Ovary (tissue), 9 donors: ENCODE results near the gene ABLIM2. TPM values are rescaled to one million over a fixed set of nuclear protein-coding genes. Genes with fewer than 3 reads are reported as not detected.

ENCODE experiments used
- DNase-seq, 5 donors: peaks; one replicate each; pipeline ENCODE4 v3.0.0-alpha.2; 2019 to 2020
- H3K27ac ChIP-seq, 2 donors: fragments of 200-600 bp; one replicate each; pipeline versions ENCODE4 v1.5.1 to v1.8.0; 2019 to 2022
- H3K27me3 ChIP-seq: fragments of 200-600 bp; one replicate; pipeline ENCODE4 v1.8.0; 2022
- H3K36me3 ChIP-seq: fragments of 200-600 bp; sonication (generic); one replicate; pipeline ENCODE4 v1.5.1; 2019
- H3K4me1 ChIP-seq: one replicate; pipeline ENCODE4 v1.8.1; 2013; ENCODE audit warnings: mild to moderate bottlenecking, moderate library complexity; ENCODE audit not compliant: insufficient read depth
- H3K4me3 ChIP-seq: fragments of 200-600 bp; sonication (generic); one replicate; pipeline ENCODE4 v1.5.1; 2017
- H3K9me3 ChIP-seq, 2 donors: fragments of 200-600 bp in 1 of 2; sonication (generic) in 1 of 2; one replicate each; pipeline versions ENCODE4 v1.5.1 to v1.8.1; 2013 to 2019; ENCODE audit warnings: mild to moderate bottlenecking in 1 of 2, moderate library complexity in 1 of 2
- CTCF ChIP-seq, 3 donors: fragments of 450-650 bp in 2 of 3; fragments of 200-600 bp in 1 of 3; IDR thresholded peaks; one replicate each; pipeline versions ENCODE4 v1.5.1 to v1.8.0; 2016 to 2022; ENCODE audit warnings: antibody characterized with exemption in 3 of 3, mild to moderate bottlenecking in 1 of 3
- EP300 ChIP-seq: sonication (generic); formaldehyde crosslinking; IDR thresholded peaks from one replicate; pipeline ENCODE4 v1.6.1; 2017; ENCODE audit warnings: antibody characterized with exemption
- POLR2A ChIP-seq: fragments of 450-650 bp; IDR thresholded peaks from one replicate; pipeline ENCODE4 v1.6.1; 2017; ENCODE audit warnings: antibody characterized with exemption, mild to moderate bottlenecking, moderate library complexity
- WGBS, 3 donors: extraction: QIAGEN DNeasy Blood & Tissue Kit in 1 of 3; methylation state at CpG; one replicate each; pipeline versions ENCODE4 v1.1.5 to v1.1.7; 2013 to 2017; 5-methylcytosine and 5-hydroxymethylcytosine counted together
- intact Hi-C, 4 donors: fragments of 100-400 bp; cut with DNase I; formaldehyde crosslinking; loops; one replicate each; pipeline versions ENCODE4 v1.11.0 to v1.15.1; 2022 to 2023
- polyA plus RNA-seq, 2 donors: library from polyadenylated mRNA; stranded (reverse); fragments of 200-250 nt in 1 of 2; fragments of 350-450 nt in 1 of 2; fragmentation: Illumina TruSeq in 1 of 2; extraction: RNeasy Lipid Tissue Mini Kit (QIAGEN cat#74804) in 1 of 2; gene quantifications; one replicate each; pipeline ENCODE4 v1.2.3, GENCODE V29; 2013 to 2014
- total RNA-seq, 7 donors: library from RNA; depleted of rRNA in 2 of 7; stranded (reverse); fragments of >200 nt in 2 of 7; fragmentation: NEBNext Ultra II Directional in 3 of 7; extraction: Animal tissue kit (Norgen Biotek cat#: 25700) in 3 of 7; gene quantifications; one replicate each; pipeline versions ENCODE4 v1.1.0 to v1.2.4, GENCODE V29; 2016 to 2023
- donor health status: DM: no; HTN: no; CAD: no; lungs with moderate emphysema.
- donor health status: DM: no; HTN: no; CAD: no.
- donor health status: Bipolar disorder and iron deficiency.
- donor health status: DM: yes; HTN: yes; CAD: no.
- donor health status: DM: no; HTN: no; CAD: no.
- donor health status: DM: yes; HTN: yes; CAD: no.

ABLIM2 gene
- total and polyA plus RNA-seq, 9 donors = 0.81 to 7.9 (median 2.1) TPM

GRCh38 chr4:8194306-8195242 lies 36.0 kb upstream of the ABLIM2 start:
- Histone ChIP-seq H3K27ac (no peak overlapping the region), H3K4me3 (no peak overlapping the region), H3K4me1 (peaks cover 19% of the 10 kb centered on the region), H3K9me3 (no peaks in the 10 kb centered on the region), H3K36me3 (no peaks in the 10 kb centered on the region), H3K27me3 (no peaks in the 10 kb centered on the region)
- 83 to 87% (median 87%) methylated on average over 19 of the region's 19 CpGs for WGBS, 3 donors
- intact Hi-C loops = no loop called here
- TF ChIP-seq CTCF (IDR thresholded peaks at IDR 0.05) (no peak), EP300 (no peak), POLR2A (no peak)
- no peak for DNase-seq

- TF ChIP-seq POLR2A (no peak), EP300 (no peak), CTCF (IDR thresholded peaks at IDR 0.05) (no peak)
- Histone ChIP-seq H3K4me1 (peaks cover 11% of the 10 kb centered on the region), H3K4me3 (no peak overlapping the region), H3K27me3 (no peaks in the 10 kb centered on the region), H3K36me3 (no peaks in the 10 kb centered on the region), H3K27ac (no peak overlapping the region), H3K9me3 (no peaks in the 10 kb centered on the region)
- intact Hi-C loops = no loop called here
- 25 to 36% (median 27%) methylated on average over 18 of the region's 18 CpGs for WGBS, 3 donors
- DNase-seq = no peak
These were observed 34.4 kb upstream of the ABLIM2 start for GRCh38 chr4:8192748-8193738.

GRCh38 chr4:8191136-8191747 lies 32.6 kb upstream of the ABLIM2 start:
- intact Hi-C loops = no loop called here
- no peak overlapping the region for H3K27ac ChIP-seq
- TF ChIP-seq POLR2A = no peak
- TF ChIP-seq CTCF (IDR thresholded peaks at IDR 0.05) = no peak
- TF ChIP-seq EP300 = no peak
- H3K9me3 ChIP-seq = no peaks in the 10 kb centered on the region
- WGBS, 3 donors = 25 to 57% (median 34%) methylated on average over 20 to 23 of the region's 23 CpGs
- H3K4me1 ChIP-seq = peaks cover 11% of the 10 kb centered on the region
- no peaks in the 10 kb centered on the region for H3K27me3 ChIP-seq
- no peaks in the 10 kb centered on the region for H3K36me3 ChIP-seq
- no peak overlapping the region for H3K4me3 ChIP-seq
- DNase-seq = peak in 4 of 5 donors; percentile 55 to 61 (median 58)
